Stimulated activated CD8-positive, alpha-beta memory T cell treated with anti-CD3 and anti-CD28 coated beads, Interleukin-15, amount 100 ng/mL, for 48 hours (primary cell): ENCODE measurements around the gene CDRT4.

ENCODE experiments used
- DNase-seq, 2 donors: peaks; one replicate each; pipeline ENCODE4 v3.0.0-alpha.2; 2020; ENCODE audit warnings: low read depth in 2 of 2

The CDRT4 gene

GRCh38 chr17:15393414-15393813 lies 74.0 kb downstream of the CDRT4 start:
- DNase-seq: no peak

GRCh38 chr17:15392326-15392741 lies 75.1 kb downstream of the CDRT4 start:
- no peak for DNase-seq

GRCh38 chr17:15388356-15389041 lies 78.9 kb downstream of the CDRT4 start:
- DNase-seq: no peak

- DNase-seq: no peak
Observed at GRCh38 chr17:15386083-15386482, 81.3 kb downstream of the CDRT4 start.
